Measurements from ENCODE around the gene TTC33.
"Not testable (repeated sequence)": the region's sequence is repeated elsewhere in the genome, so short reads cannot be mapped to it uniquely, and the experiment has no call there.

TTC33 gene

GRCh38 chr5:40755407-40756365 lies at the start of gene TTC33:
Gene TTC33, minus strand, starts transcription at chr5:40755961. Its CDS starts 8,943 bp downstream, at chr5:40747018.
- DNase-seq (ENCODE audit: low read depth) = peak; percentile 85

GRCh38 chr5:40801771-40802562 lies 46.2 kb upstream of the TTC33 start:
- no peak for DNase-seq (ENCODE audit: low read depth)

GRCh38 chr5:40799258-40799657 lies 43.5 kb upstream of the TTC33 start:
- DNase-seq (ENCODE audit: low read depth) = no peak

- no peak for DNase-seq (ENCODE audit: low read depth)
Observed at GRCh38 chr5:40798801-40799210, 43.0 kb upstream of the TTC33 start.

- DNase-seq (ENCODE audit: low read depth) = peak; percentile 69
Observed at GRCh38 chr5:40798012-40798800, 42.4 kb upstream of the TTC33 start, which contains the start of gene PRKAA1. Gene PRKAA1, minus strand, starts transcription at chr5:40798374. Its CDS starts 185 bp downstream, at chr5:40798189.

GRCh38 chr5:40797273-40798011 lies 41.7 kb upstream of the TTC33 start:
- DNase-seq (ENCODE audit: low read depth) = peak; percentile 48

GRCh38 chr5:40796487-40796889 lies 40.7 kb upstream of the TTC33 start:
- DNase-seq (ENCODE audit: low read depth) = no peak

GRCh38 chr5:40794877-40795276 lies 39.1 kb upstream of the TTC33 start:
- not testable (repeated sequence) for DNase-seq (ENCODE audit: low read depth)

- DNase-seq (ENCODE audit: low read depth) = not testable (repeated sequence)
Observed at GRCh38 chr5:40794340-40794739, 38.6 kb upstream of the TTC33 start.

- not testable (repeated sequence) for DNase-seq (ENCODE audit: low read depth)
Observed at GRCh38 chr5:40792691-40793090, 36.9 kb upstream of the TTC33 start.

- DNase-seq (ENCODE audit: low read depth) = no peak
Observed at GRCh38 chr5:40791715-40792139, 36.0 kb upstream of the TTC33 start.

- DNase-seq (ENCODE audit: low read depth) = no peak
Observed at GRCh38 chr5:40790947-40791593, 35.3 kb upstream of the TTC33 start.

GRCh38 chr5:40788941-40789340 lies 33.2 kb upstream of the TTC33 start:
- not testable (repeated sequence) for DNase-seq (ENCODE audit: low read depth)

- DNase-seq (ENCODE audit: low read depth) = no peak
Observed at GRCh38 chr5:40787986-40788385, 32.2 kb upstream of the TTC33 start.

- not testable (repeated sequence) for DNase-seq (ENCODE audit: low read depth)
Observed at GRCh38 chr5:40786664-40787063, 30.9 kb upstream of the TTC33 start.

GRCh38 chr5:40784916-40785315 lies 29.2 kb upstream of the TTC33 start:
- no peak for DNase-seq (ENCODE audit: low read depth)

GRCh38 chr5:40784027-40784653 lies 28.4 kb upstream of the TTC33 start:
- no peak for DNase-seq (ENCODE audit: low read depth)

GRCh38 chr5:40781843-40782409 lies 26.2 kb upstream of the TTC33 start:
- DNase-seq (ENCODE audit: low read depth) = no peak

- no peak for DNase-seq (ENCODE audit: low read depth)
Observed at GRCh38 chr5:40780858-40781257, 25.1 kb upstream of the TTC33 start.

GRCh38 chr5:40780199-40780598 lies 24.4 kb upstream of the TTC33 start:
- DNase-seq (ENCODE audit: low read depth) = no peak
